H1 (cell line): ENCODE measurements around the gene CDCA4. TPM values are rescaled to one million over a fixed set of nuclear protein-coding genes. Genes with fewer than 3 reads are reported as not detected.

Source experiments
- CTCF ChIA-PET: fragments of 300-600 bp; sonication (Branson Sonifier 250); formaldehyde crosslinking; loops from one replicate; lab custom pipeline; 2021; ENCODE audit not compliant: partially characterized antibody; lab: Charles Lee
- POLR2A ChIA-PET: fragments of 300-600 bp; sonication (Branson Sonifier 250); formaldehyde crosslinking; loops from one replicate; lab custom pipeline; 2021; ENCODE audit warnings: inconsistent platforms; ENCODE audit not compliant: partially characterized antibody; lab: Charles Lee
- DNase-seq, 2 experiments: peaks; one replicate each; pipeline versions ENCODE4 v3.0.0 to v3.0.0-alpha.2; 2010 to 2022; ENCODE audit warnings: low spot score in 2 of 2, low read depth in 1 of 2, mixed read lengths in 1 of 2
- FAIRE-seq: peaks from 2 replicates; lab custom pipeline; 2011; peaks lifted over from hg19 to GRCh38; lab: Jason Lieb, UNC
- H2AFZ ChIP-seq: 2 replicates; pipeline ENCODE4 v1.8.1; 2012; ENCODE audit warnings: low read length, inconsistent platforms
- H2AK5ac ChIP-seq: 2 replicates; pipeline ENCODE4 v1.6.1; 2013; ENCODE audit warnings: low read depth, low read length
- H2BK120ac ChIP-seq: replicated peaks from 2 replicates; pipeline ENCODE3; 2013; ENCODE audit warnings: low read depth, low read length, inconsistent platforms
- H2BK12ac ChIP-seq: 2 replicates; pipeline ENCODE4 v1.6.1; 2013; ENCODE audit warnings: low read depth, low read length
- H2BK15ac ChIP-seq: 2 replicates; pipeline ENCODE4 v1.6.1; 2013; ENCODE audit warnings: low read length
- H2BK20ac ChIP-seq: 2 replicates; pipeline ENCODE4 v1.6.1; 2013; ENCODE audit warnings: low read length
- H2BK5ac ChIP-seq: 2 replicates; pipeline ENCODE4 v1.6.1; 2013; ENCODE audit warnings: low read depth, low read length
- H3K14ac ChIP-seq: 2 replicates; pipeline ENCODE4 v1.6.1; 2013; ENCODE audit warnings: inconsistent platforms; ENCODE audit not compliant: insufficient read length
- H3K18ac ChIP-seq: 2 replicates; pipeline ENCODE4 v1.6.1; 2013; ENCODE audit warnings: low read length; ENCODE audit errors: extremely low read depth
- H3K23ac ChIP-seq: 2 replicates; pipeline ENCODE4 v1.6.1; 2013; ENCODE audit warnings: inconsistent platforms; ENCODE audit not compliant: insufficient read length
- H3K23me2 ChIP-seq: 2 replicates; pipeline ENCODE4 v1.6.1; 2013; ENCODE audit warnings: low read depth, low read length
- H3K27ac ChIP-seq: 2 replicates; pipeline ENCODE4 v1.6.1; 2011; ENCODE audit warnings: low read depth, low read length, inconsistent platforms
- H3K27me3 ChIP-seq, 4 experiments: replicated peaks in 1 of 4; 1 replicate in 1 of 4; 2 replicates in 3 of 4; pipeline versions ENCODE4 v1.6.1 to v1.8.1; 2011 to 2013; ENCODE audit warnings: low read length in 3 of 4, mild to moderate bottlenecking in 3 of 4, inconsistent platforms in 2 of 4, mixed read lengths in 2 of 4, moderate library complexity in 1 of 4; ENCODE audit not compliant: control insufficient read depth in 3 of 4, insufficient read depth in 3 of 4; ENCODE audit errors: extremely low read depth in 1 of 4
- H3K36me3 ChIP-seq, 4 experiments: 2 replicates each; pipeline versions ENCODE4 v1.6.1 to v1.8.1; 2011 to 2013; ENCODE audit warnings: mild to moderate bottlenecking in 4 of 4, low read length in 3 of 4, moderate library complexity in 2 of 4, control low read depth in 1 of 4, inconsistent platforms in 1 of 4; ENCODE audit not compliant: insufficient read depth in 4 of 4, control insufficient read depth in 2 of 4
- H3K4ac ChIP-seq: replicated peaks from 2 replicates; pipeline ENCODE3; 2013; ENCODE audit warnings: low read length, low read depth, mixed read lengths, inconsistent platforms; ENCODE audit not compliant: insufficient read length
- H3K4me1 ChIP-seq, 4 experiments: replicated peaks in 1 of 4; 1 replicate in 1 of 4; 2 replicates in 3 of 4; pipeline versions ENCODE4 v1.6.1 to v1.8.1; 2011 to 2013; ENCODE audit warnings: low read length in 3 of 4, inconsistent platforms in 2 of 4, mixed read lengths in 1 of 4; ENCODE audit not compliant: insufficient read depth in 4 of 4, control insufficient read depth in 3 of 4
- H3K4me2 ChIP-seq, 2 experiments: 2 replicates each; pipeline versions ENCODE4 v1.6.1 to v1.8.1; 2011 to 2013; ENCODE audit warnings: low read depth in 2 of 2, low read length in 2 of 2, control low read depth in 1 of 2, inconsistent platforms in 1 of 2, mild to moderate bottlenecking in 1 of 2; ENCODE audit not compliant: insufficient read depth in 1 of 2
- H3K4me3 ChIP-seq, 4 experiments: fragments of 200-600, 300-600 bp in 1 of 4; sonication (generic), shearing (Covaris generic), sonication (Bioruptor Twin) in 1 of 4; 2 replicates each; pipeline versions ENCODE4 v1.5.1 to v1.8.1; 2011 to 2016; ENCODE audit warnings: low read length in 4 of 4, low read depth in 3 of 4, control low read depth in 2 of 4, inconsistent platforms in 2 of 4, mild to moderate bottlenecking in 2 of 4, mixed read lengths in 1 of 4, moderate library complexity in 1 of 4; ENCODE audit not compliant: insufficient read depth in 2 of 4; ENCODE audit errors: extremely low read depth in 1 of 4
- H3K56ac ChIP-seq: replicated peaks from 2 replicates; pipeline ENCODE3; 2013; ENCODE audit warnings: low read depth, mild to moderate bottlenecking, mixed read lengths, low read length, inconsistent platforms; ENCODE audit not compliant: insufficient read length
- H3K79me1 ChIP-seq: 2 replicates; pipeline ENCODE4 v1.6.1; 2013; ENCODE audit warnings: low read depth, low read length, control low read depth
- H3K79me2 ChIP-seq, 2 experiments: 2 replicates each; pipeline versions ENCODE4 v1.6.1 to v1.8.1; 2012 to 2013; ENCODE audit warnings: low read length in 2 of 2, mild to moderate bottlenecking in 2 of 2, inconsistent platforms in 1 of 2; ENCODE audit not compliant: insufficient read depth in 2 of 2, control insufficient read depth in 1 of 2
- H3K9ac ChIP-seq, 4 experiments: replicated peaks in 1 of 4; 1 replicate in 1 of 4; 2 replicates in 3 of 4; pipeline versions ENCODE4 v1.6.1 to v1.8.1; 2011 to 2013; ENCODE audit warnings: low read depth in 3 of 4, low read length in 3 of 4, control low read depth in 2 of 4, mild to moderate bottlenecking in 2 of 4, moderate library complexity in 2 of 4, inconsistent platforms in 1 of 4; ENCODE audit errors: extremely low read depth in 1 of 4
- H3K9me3 ChIP-seq, 2 experiments: 2 replicates each; pipeline versions ENCODE4 v1.6.1 to v1.8.1; 2012 to 2013; ENCODE audit warnings: mild to moderate bottlenecking in 2 of 2, moderate library complexity in 2 of 2, control low read depth in 1 of 2, inconsistent platforms in 1 of 2, low read depth in 1 of 2, low read length in 1 of 2, mixed read lengths in 1 of 2; ENCODE audit not compliant: insufficient read depth in 2 of 2
- H4K20me1 ChIP-seq, 2 experiments: replicated peaks in 1 of 2; 2 replicates each; pipeline versions ENCODE3 to v1.8.1; 2011 to 2013; ENCODE audit warnings: inconsistent platforms in 2 of 2, low read length in 2 of 2, mild to moderate bottlenecking in 1 of 2; ENCODE audit not compliant: insufficient read depth in 2 of 2, control insufficient read depth in 1 of 2
- H4K5ac ChIP-seq: 2 replicates; pipeline ENCODE4 v1.6.1; 2013; ENCODE audit warnings: low read length, low read depth, mixed read lengths, inconsistent platforms; ENCODE audit not compliant: insufficient read length
- H4K8ac ChIP-seq: 2 replicates; pipeline ENCODE4 v1.8.0; 2013; ENCODE audit warnings: mild to moderate bottlenecking, moderate library complexity, low read length, inconsistent platforms; ENCODE audit not compliant: insufficient read depth; ENCODE audit errors: extremely low read depth
- H4K91ac ChIP-seq: replicated peaks from 2 replicates; pipeline ENCODE3; 2013; ENCODE audit warnings: low read length, mixed read lengths, inconsistent platforms; ENCODE audit not compliant: insufficient read length
- EP300 ChIP-seq, 2 experiments: IDR thresholded peaks; 1 replicate in 1 of 2; 2 replicates in 1 of 2; pipeline ENCODE4 v1.6.1; 2011 to 2012; ENCODE audit warnings: low read depth in 2 of 2, low read length in 2 of 2, mild to moderate bottlenecking in 2 of 2, borderline replicate concordance in 1 of 2, inconsistent platforms in 1 of 2, moderate library complexity in 1 of 2
- PHF8 ChIP-seq: fragments of 200-600 bp; sonication (generic); conservative IDR thresholded peaks from 2 replicates; pipeline ENCODE4 v1.7.1; 2012; ENCODE audit warnings: low read depth, mild to moderate bottlenecking, inconsistent platforms, low read length, moderate library complexity
- WGBS, 2 experiments: shearing (Covaris generic) in 1 of 2; methylation state at CpG; one replicate each; pipeline versions ENCODE4 v1.1.6 to v1.1.7; 2013 to 2015; ENCODE audit warnings: low lambda C conversion rate in 2 of 2, mixed read lengths in 2 of 2, inconsistent platforms in 1 of 2, low coverage in 1 of 2, missing lambda C conversion rate in 1 of 2; ENCODE audit not compliant: insufficient replicate concordance in 2 of 2, insufficient coverage in 1 of 2, insufficient read length in 1 of 2; ENCODE audit errors: extremely low coverage in 1 of 2, missing lambda C conversion rate in 1 of 2; 5-methylcytosine and 5-hydroxymethylcytosine counted together
- polyA plus RNA-seq, 7 experiments: library from polyadenylated mRNA; depleted of rRNA in 3 of 7; stranded (reverse) in 5 of 7; unstranded in 2 of 7; fragments of >200 nt in 5 of 7; fragments of 200-250 nt in 2 of 7; gene quantifications; 1 replicate in 5 of 7; 2 replicates in 1 of 7; 4 replicates in 1 of 7; pipeline versions ENCODE4 v1.2.1 to v1.2.3, GENCODE V29; 2011 to 2013; ENCODE audit warnings: missing spikeins in 2 of 7, mixed read lengths in 2 of 7
- total RNA-seq: library from RNA; stranded (reverse); fragmentation: NEBNext Ultra II Directional; extraction: Animal tissue kit (Norgen Biotek cat#: 25700); gene quantifications from 2 replicates; pipeline ENCODE4 v1.2.1, GENCODE V29; 2021

CDCA4 gene
- total and polyA plus RNA-seq, 2 of the 8 experiments (the other 6 are each of a cell fraction or from before 2014, with no cell fraction given): 49.9 to 62.4 TPM

GRCh38 chr14:105059925-105060565 lies 39.2 kb upstream of the CDCA4 start:
- H3K4me1 ChIP-seq: peaks cover 0 to 21% (median 14%) of the 10 kb centered on the region in 4 experiments; a peak in 6 of 7 replicates
- no peak overlapping the region for H3K23ac ChIP-seq
- no peaks in the 10 kb centered on the region for H3K36me3 ChIP-seq
- H3K27me3 ChIP-seq: peaks cover 2 to 23% (median 18%) of the 10 kb centered on the region in 4 experiments; a peak in 5 of 7 replicates
- POLR2A ChIA-PET: interaction anchor here (1.0 kb wide), 1 partner anchor 11 kb away, joined by 3 read pairs; no protein-coding TSS in a partner anchor
- 84% methylated on average over 16 of the region's 16 CpGs; no CpG with 5 or more reads in 1 of the 2 experiments for WGBS, 2 experiments
- no peaks in the 10 kb centered on the region for H3K79me1 ChIP-seq
- DNase-seq (no peak), FAIRE-seq (no peak)
- H3K4ac ChIP-seq: no peak overlapping the region
- H2AK5ac ChIP-seq: no peak overlapping the region
- no peaks in the 10 kb centered on the region for H3K9me3 ChIP-seq
- no peak overlapping the region for H2BK20ac ChIP-seq
- no peak overlapping the region for H2BK120ac ChIP-seq
- no peak overlapping the region for H2AFZ ChIP-seq
- peak overlapping the region; percentile 45; the same call in 1 of the 2 replicates for H4K8ac ChIP-seq
- H3K27ac ChIP-seq: no peak overlapping the region
- H3K14ac ChIP-seq: no peak overlapping the region
- no peaks in the 10 kb centered on the region for H3K79me2 ChIP-seq
- H3K18ac ChIP-seq: no peak overlapping the region
- H3K4me3 ChIP-seq: no peak overlapping the region
- H4K20me1 ChIP-seq: peaks cover 0 to 1% of the 10 kb centered on the region in 2 experiments
- no peak overlapping the region for H3K4me2 ChIP-seq
- H3K56ac ChIP-seq: no peak overlapping the region
- no peak overlapping the region for H4K5ac ChIP-seq
- CTCF ChIA-PET: interaction anchor here (0.9 to 5.9 kb wide), 4 partner anchors 13 to 44 kb away, joined by 3 to 30 read pairs (median 14); no protein-coding TSS in a partner anchor
- no peak overlapping the region for H4K91ac ChIP-seq
- H2BK15ac ChIP-seq: no peak overlapping the region
- peaks cover 7% of the 10 kb centered on the region; the same call in 1 of the 2 replicates for H3K23me2 ChIP-seq
- H2BK12ac ChIP-seq: no peak overlapping the region
- no peak overlapping the region for H2BK5ac ChIP-seq
- no peak overlapping the region for H3K9ac ChIP-seq
- no peak for TF ChIP-seq PHF8
- no peak for TF ChIP-seq EP300 (IDR thresholded peaks at IDR 0.05; ENCODE audit: borderline replicate concordance in 1 of 2, low read depth in 2 of 2, low read length in 2 of 2)
